ENCODE data around the gene EGLN1.
A peak's percentile ranks its signal among the peaks of the same experiment; 100 is the strongest.

The EGLN1 gene

GRCh38 chr1:231337472-231338269 is 84.4 kb downstream of the EGLN1 start, which contains the start of gene EXOC8:
EXOC8 (minus strand) TSS chr1:231337852; CDS start chr1:231337745, 107 bp downstream.
- Histone ChIP-seq H3K9ac (ENCODE audit: low read depth, low read length) (peak within 1 kb of the TSS; percentile 75), H3K27ac (ENCODE audit: low read length) (peak within 1 kb of the TSS; percentile 91), H3K9me3 (ENCODE audit: insufficient read depth, low read length, severe bottlenecking) (no peaks in the 10 kb centered on the region), H4K20me1 (ENCODE audit: insufficient read depth, low read length) (peaks cover 36% of the 10 kb centered on the region), H3K4me3 (ENCODE audit: low read depth in 1 of 2, low read length in 2 of 2) (peak within 1 kb of the TSS; percentile 83 to 84), H2AFZ (ENCODE audit: low read depth, low read length) (peak within 1 kb of the TSS; percentile 90), H3K36me3 (ENCODE audit: insufficient read depth, low read length) (peaks cover 45% of the 10 kb centered on the region), H3K4me1 (ENCODE audit: insufficient read depth, low read length) (peaks cover 61% of the 10 kb centered on the region), H3K79me2 (ENCODE audit: insufficient read depth, low read length) (peaks cover 92% of the 10 kb centered on the region), H3K27me3 (ENCODE audit: insufficient read depth, low read length, poor library complexity) (no peaks in the 10 kb centered on the region), H3K4me2 (ENCODE audit: insufficient read depth, low read length) (peak within 1 kb of the TSS; percentile 97)
- DNase-seq: peak; percentile 97
- TF ChIP-seq, protein P1, sequence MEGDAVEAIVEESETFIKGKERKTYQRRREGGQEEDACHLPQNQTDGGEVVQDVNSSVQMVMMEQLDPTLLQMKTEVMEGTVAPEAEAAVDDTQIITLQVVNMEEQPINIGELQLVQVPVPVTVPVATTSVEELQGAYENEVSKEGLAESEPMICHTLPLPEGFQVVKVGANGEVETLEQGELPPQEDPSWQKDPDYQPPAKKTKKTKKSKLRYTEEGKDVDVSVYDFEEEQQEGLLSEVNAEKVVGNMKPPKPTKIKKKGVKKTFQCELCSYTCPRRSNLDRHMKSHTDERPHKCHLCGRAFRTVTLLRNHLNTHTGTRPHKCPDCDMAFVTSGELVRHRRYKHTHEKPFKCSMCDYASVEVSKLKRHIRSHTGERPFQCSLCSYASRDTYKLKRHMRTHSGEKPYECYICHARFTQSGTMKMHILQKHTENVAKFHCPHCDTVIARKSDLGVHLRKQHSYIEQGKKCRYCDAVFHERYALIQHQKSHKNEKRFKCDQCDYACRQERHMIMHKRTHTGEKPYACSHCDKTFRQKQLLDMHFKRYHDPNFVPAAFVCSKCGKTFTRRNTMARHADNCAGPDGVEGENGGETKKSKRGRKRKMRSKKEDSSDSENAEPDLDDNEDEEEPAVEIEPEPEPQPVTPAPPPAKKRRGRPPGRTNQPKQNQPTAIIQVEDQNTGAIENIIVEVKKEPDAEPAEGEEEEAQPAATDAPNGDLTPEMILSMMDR (IDR thresholded peaks at IDR 0.05; ENCODE audit: borderline replicate concordance, extremely low read depth, low read length, poor library complexity, severe bottlenecking): peak; percentile 14
- no peak for TF ChIP-seq EZH2 (IDR thresholded peaks at IDR 0.05; ENCODE audit: borderline replicate concordance, low read depth, low read length, severe bottlenecking)
- ATAC-seq (ENCODE audit: insufficient read depth, low read depth): peak; percentile 79

- ATAC-seq (ENCODE audit: insufficient read depth, low read depth) (peak; percentile 2; the same call in 1 of the 3 replicates), DNase-seq (no peak)
- peak overlapping the region; percentile 97 for H3K4me2 ChIP-seq (ENCODE audit: insufficient read depth, low read length)
- H3K36me3 ChIP-seq (ENCODE audit: insufficient read depth, low read length): peaks cover 45% of the 10 kb centered on the region
- H3K27me3 ChIP-seq (ENCODE audit: insufficient read depth, low read length, poor library complexity): no peaks in the 10 kb centered on the region
- peaks cover 37% of the 10 kb centered on the region for H4K20me1 ChIP-seq (ENCODE audit: insufficient read depth, low read length)
- H3K27ac ChIP-seq (ENCODE audit: low read length): peak overlapping the region; percentile 91
- H3K4me3 ChIP-seq (ENCODE audit: low read depth in 1 of 2, low read length in 2 of 2): peak overlapping the region; percentile 83 to 84
- H3K9me3 ChIP-seq (ENCODE audit: insufficient read depth, low read length, severe bottlenecking): no peaks in the 10 kb centered on the region
- H3K4me1 ChIP-seq (ENCODE audit: insufficient read depth, low read length): peaks cover 62% of the 10 kb centered on the region
- no peak for TF ChIP-seq EZH2 (IDR thresholded peaks at IDR 0.05; ENCODE audit: borderline replicate concordance, low read depth, low read length, severe bottlenecking)
- TF ChIP-seq, protein P1 (IDR thresholded peaks at IDR 0.05; ENCODE audit: borderline replicate concordance, extremely low read depth, low read length, poor library complexity, severe bottlenecking): no peak
- H3K9ac ChIP-seq (ENCODE audit: low read depth, low read length): peak overlapping the region; percentile 75
- peak overlapping the region; percentile 90 for H2AFZ ChIP-seq (ENCODE audit: low read depth, low read length)
- peaks cover 88% of the 10 kb centered on the region for H3K79me2 ChIP-seq (ENCODE audit: insufficient read depth, low read length)
Measured at GRCh38 chr1:231337043-231337471, 85.0 kb downstream of the EGLN1 start.

GRCh38 chr1:231335663-231336602 is 86.2 kb downstream of the EGLN1 start:
- H3K27ac ChIP-seq (ENCODE audit: low read length): peak overlapping the region; percentile 15
- H2AFZ ChIP-seq (ENCODE audit: low read depth, low read length): no peak overlapping the region
- peaks cover 82% of the 10 kb centered on the region for H3K79me2 ChIP-seq (ENCODE audit: insufficient read depth, low read length)
- DNase-seq (peak; percentile 23), ATAC-seq (ENCODE audit: insufficient read depth, low read depth) (no peak)
- H3K4me1 ChIP-seq (ENCODE audit: insufficient read depth, low read length): peaks cover 62% of the 10 kb centered on the region
- H3K9me3 ChIP-seq (ENCODE audit: insufficient read depth, low read length, severe bottlenecking): no peaks in the 10 kb centered on the region
- H3K4me2 ChIP-seq (ENCODE audit: insufficient read depth, low read length): peak overlapping the region; percentile 97
- H3K4me3 ChIP-seq (ENCODE audit: low read depth in 1 of 2, low read length in 2 of 2): peak overlapping the region; percentile 83 to 84; a peak in 3 of 4 replicates
- H3K36me3 ChIP-seq (ENCODE audit: insufficient read depth, low read length): peaks cover 35% of the 10 kb centered on the region
- H3K27me3 ChIP-seq (ENCODE audit: insufficient read depth, low read length, poor library complexity): no peaks in the 10 kb centered on the region
- TF ChIP-seq EZH2 (IDR thresholded peaks at IDR 0.05; ENCODE audit: borderline replicate concordance, low read depth, low read length, severe bottlenecking): no peak
- TF ChIP-seq, protein P1 (IDR thresholded peaks at IDR 0.05; ENCODE audit: borderline replicate concordance, extremely low read depth, low read length, poor library complexity, severe bottlenecking): no peak
- peaks cover 42% of the 10 kb centered on the region for H4K20me1 ChIP-seq (ENCODE audit: insufficient read depth, low read length)
- peak overlapping the region; percentile 75 for H3K9ac ChIP-seq (ENCODE audit: low read depth, low read length)

Data from DND-41 (cell line).